Mesenchymal stem cell (in vitro differentiated cells and primary cell): Measurements from ENCODE around the gene DSC2. TPM values are rescaled to one million over a fixed set of nuclear protein-coding genes. Genes with fewer than 3 reads are reported as not detected.

Experiments used
- DNase-seq: peaks from one replicate; pipeline ENCODE4 v3.0.0-alpha.2; 2013
- H2AFZ ChIP-seq: one replicate; pipeline ENCODE4 v1.6.1; 2013; ENCODE audit warnings: low read depth, mild to moderate bottlenecking, control low read depth, inconsistent platforms, low read length, moderate library complexity
- H2AK5ac ChIP-seq: 2 replicates; pipeline ENCODE4 v1.6.1; 2013; ENCODE audit warnings: low read length, moderate library complexity, mild to moderate bottlenecking, inconsistent platforms; ENCODE audit not compliant: severe bottlenecking
- H2BK120ac ChIP-seq: one replicate; pipeline ENCODE4 v1.6.1; 2013; ENCODE audit warnings: low read depth, mild to moderate bottlenecking, inconsistent platforms, low read length, moderate library complexity
- H2BK12ac ChIP-seq, 2 experiments: one replicate each; pipeline ENCODE4 v1.6.1; 2013; ENCODE audit warnings: inconsistent platforms in 2 of 2, low read length in 2 of 2, mild to moderate bottlenecking in 2 of 2, moderate library complexity in 2 of 2, control low read depth in 1 of 2
- H2BK15ac ChIP-seq: one replicate; pipeline ENCODE4 v1.6.1; 2013; ENCODE audit warnings: mild to moderate bottlenecking, low read depth, inconsistent platforms; ENCODE audit not compliant: poor library complexity, severe bottlenecking
- H2BK5ac ChIP-seq: 2 replicates; pipeline ENCODE4 v1.6.1; 2013; ENCODE audit warnings: low read depth, mild to moderate bottlenecking, low read length, control low read depth, inconsistent platforms; ENCODE audit not compliant: poor library complexity, severe bottlenecking
- H3K14ac ChIP-seq, 2 experiments: one replicate each; pipeline ENCODE4 v1.6.1; 2013; ENCODE audit warnings: inconsistent platforms in 2 of 2, low read length in 2 of 2, control low read depth in 1 of 2, mild to moderate bottlenecking in 1 of 2, moderate library complexity in 1 of 2
- H3K18ac ChIP-seq, 2 experiments: one replicate each; pipeline ENCODE4 v1.6.1; 2013; ENCODE audit warnings: inconsistent platforms in 2 of 2, low read length in 2 of 2, control low read depth in 1 of 2, low read depth in 1 of 2, mild to moderate bottlenecking in 1 of 2
- H3K23ac ChIP-seq, 2 experiments: one replicate each; pipeline ENCODE4 v1.6.1; 2013; ENCODE audit warnings: inconsistent platforms in 2 of 2, low read length in 2 of 2, mild to moderate bottlenecking in 2 of 2, moderate library complexity in 2 of 2, control low read depth in 1 of 2
- H3K27ac ChIP-seq: 2 replicates; pipeline ENCODE4 v1.5.1; 2013; ENCODE audit warnings: mild to moderate bottlenecking, moderate library complexity, low read length, control low read depth, inconsistent platforms; ENCODE audit not compliant: poor library complexity, severe bottlenecking
- H3K27me3 ChIP-seq, 2 experiments: 2 replicates each; pipeline versions ENCODE4 v1.6.1 to v1.7.0; 2013; ENCODE audit warnings: low read length in 2 of 2, mild to moderate bottlenecking in 2 of 2, moderate library complexity in 2 of 2, control low read depth in 1 of 2, inconsistent platforms in 1 of 2; ENCODE audit not compliant: control insufficient read depth in 1 of 2, insufficient read depth in 1 of 2
- H3K36me3 ChIP-seq, 2 experiments: 2 replicates each; pipeline versions ENCODE4 v1.6.1 to v1.7.0; 2013; ENCODE audit warnings: low read length in 2 of 2, control low read depth in 1 of 2, inconsistent platforms in 1 of 2, low read depth in 1 of 2, mild to moderate bottlenecking in 1 of 2; ENCODE audit not compliant: insufficient read depth in 2 of 2, control insufficient read depth in 1 of 2
- H3K4ac ChIP-seq, 2 experiments: one replicate each; pipeline ENCODE4 v1.6.1; 2013; ENCODE audit warnings: inconsistent platforms in 2 of 2, low read length in 2 of 2, mild to moderate bottlenecking in 2 of 2, moderate library complexity in 2 of 2, control low read depth in 1 of 2, low read depth in 1 of 2
- H3K4me1 ChIP-seq: 2 replicates; pipeline ENCODE4 v1.6.1; 2013; ENCODE audit warnings: low read depth, low read length, control low read depth; ENCODE audit not compliant: control insufficient read depth, insufficient read depth
- H3K4me2 ChIP-seq: 2 replicates; pipeline ENCODE4 v1.6.1; 2013; ENCODE audit warnings: low read length, mild to moderate bottlenecking, inconsistent platforms; ENCODE audit not compliant: poor library complexity, severe bottlenecking
- H3K4me3 ChIP-seq, 2 experiments: 2 replicates each; pipeline versions ENCODE4 v1.5.1 to v1.7.0; 2013; ENCODE audit warnings: low read length in 2 of 2, mild to moderate bottlenecking in 2 of 2, control low read depth in 1 of 2, low read depth in 1 of 2; ENCODE audit not compliant: insufficient read depth in 1 of 2
- H3K79me1 ChIP-seq: replicated peaks from 2 replicates; pipeline ENCODE4 v1.6.1; 2013; ENCODE audit warnings: mild to moderate bottlenecking, control low read depth, low read length, inconsistent platforms; ENCODE audit not compliant: poor library complexity, severe bottlenecking
- H3K9ac ChIP-seq: 2 replicates; pipeline ENCODE4 v1.7.0; 2013; ENCODE audit warnings: mild to moderate bottlenecking, low read length, moderate library complexity
- H3K9me3 ChIP-seq: 2 replicates; pipeline ENCODE4 v1.7.0; 2013; ENCODE audit warnings: mild to moderate bottlenecking, low read length; ENCODE audit not compliant: control insufficient read depth
- H4K8ac ChIP-seq: one replicate; pipeline ENCODE4 v1.6.1; 2013; ENCODE audit warnings: inconsistent platforms, mild to moderate bottlenecking, low read length, moderate library complexity
- H4K91ac ChIP-seq: one replicate; pipeline ENCODE4 v1.6.1; 2013; ENCODE audit warnings: mild to moderate bottlenecking, low read length, inconsistent platforms
- WGBS: methylation state at CpG from one replicate; pipeline ENCODE4 v1.1.7; 2013; ENCODE audit warnings: mixed read lengths; 5-methylcytosine and 5-hydroxymethylcytosine counted together
- polyA plus RNA-seq, 2 experiments: library from polyadenylated mRNA; stranded (reverse); fragments of 200-250 nt; gene quantifications; one replicate each; pipeline ENCODE4 v1.2.3, GENCODE V29; 2013

The DSC2 gene
- 1.5 TPM for polyA plus RNA-seq (2013, experiment 1 of 2)
- 1.5 TPM for polyA plus RNA-seq (2013, experiment 2 of 2)

- Histone ChIP-seq H3K4me1 (peaks cover 7% of the 10 kb centered on the region), H3K4me2 (peak within 1 kb of the TSS; percentile 86), H3K4me3 (peak within 1 kb of the TSS in 1 of 2 experiments; percentile 89), H2BK120ac (peak within 1 kb of the TSS; percentile 34), H3K23ac (no peak within 1 kb of the TSS), H3K9ac (no peak within 1 kb of the TSS), H3K18ac (peak within 1 kb of the TSS; percentile 80 to 91), H3K79me1 (peaks cover 5% of the 10 kb centered on the region), H2BK15ac (peak within 1 kb of the TSS; percentile 94), H2BK12ac (peak within 1 kb of the TSS; percentile 11 to 84), H4K91ac (peak within 1 kb of the TSS; percentile 75), H4K8ac (peak within 1 kb of the TSS; percentile 54), H2BK5ac (peak within 1 kb of the TSS; percentile 57), H3K27ac (peak within 1 kb of the TSS; percentile 29), H3K4ac (peak within 1 kb of the TSS in 1 of 2 experiments; percentile 51), H3K9me3 (no peaks in the 10 kb centered on the region), H3K36me3 (no peaks in the 10 kb centered on the region), H3K14ac (peak within 1 kb of the TSS in 1 of 2 experiments; percentile 91), H2AFZ (peak within 1 kb of the TSS; percentile 82), H3K27me3 (peaks cover 0 to 29% of the 10 kb centered on the region in 2 experiments), H2AK5ac (no peak within 1 kb of the TSS)
- under 1% methylated on average over 37 of the region's 44 CpGs for WGBS
- peak; percentile 6 for DNase-seq
Measured at GRCh38 chr18:31102025-31102684, at the start of gene DSC2. Gene DSC2 (minus strand): TSS chr18:31102421. CDS start chr18:31101971, 450 bp downstream.

- no peak for DNase-seq
- no peak overlapping the region for H2BK12ac ChIP-seq
- no peaks in the 10 kb centered on the region for H3K4me1 ChIP-seq
- no peak overlapping the region for H3K23ac ChIP-seq
- no peak overlapping the region for H3K4me3 ChIP-seq
- no peaks in the 10 kb centered on the region for H3K79me1 ChIP-seq
- H3K36me3 ChIP-seq: no peaks in the 10 kb centered on the region
- no peak overlapping the region for H2BK15ac ChIP-seq
- no peak overlapping the region for H3K4me2 ChIP-seq
- H3K4ac ChIP-seq: no peak overlapping the region
- no peak overlapping the region for H2BK120ac ChIP-seq
- 81% methylated on average over 3 of the region's 3 CpGs for WGBS
- H2BK5ac ChIP-seq: no peak overlapping the region
- no peak overlapping the region for H2AK5ac ChIP-seq
- H3K9me3 ChIP-seq: no peaks in the 10 kb centered on the region
- H3K27ac ChIP-seq: no peak overlapping the region
- H2AFZ ChIP-seq: no peak overlapping the region
- H3K14ac ChIP-seq: no peak overlapping the region
- no peak overlapping the region for H4K8ac ChIP-seq
- no peaks in the 10 kb centered on the region for H3K27me3 ChIP-seq
- no peak overlapping the region for H3K18ac ChIP-seq
- H3K9ac ChIP-seq: no peak overlapping the region
- H4K91ac ChIP-seq: no peak overlapping the region
Measured at GRCh38 chr18:31149351-31149750, 47.1 kb upstream of the DSC2 start.

DNA sequence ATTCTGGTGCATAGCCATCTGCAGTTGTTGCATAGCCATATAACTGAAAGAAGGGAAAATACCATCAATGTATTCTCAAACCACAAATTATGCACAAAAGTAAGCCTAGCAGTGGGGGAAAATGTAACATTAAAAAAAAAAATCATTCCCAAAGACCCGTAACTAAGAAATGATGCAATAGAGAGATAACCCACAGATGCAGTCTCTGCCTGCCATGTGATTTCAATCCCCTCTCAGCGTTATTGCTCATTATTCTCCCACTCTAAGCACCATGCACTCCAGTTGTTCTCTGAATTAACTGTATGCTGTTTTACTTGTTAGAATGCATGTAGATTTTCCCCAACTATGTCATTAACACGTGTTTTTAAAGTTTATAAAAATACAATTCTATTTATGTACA lies 46.4 kb upstream of the DSC2 start:
- WGBS: 89% methylated on average over 2 of the region's 3 CpGs
- Histone ChIP-seq H3K9me3 (no peaks in the 10 kb centered on the region), H4K8ac (no peak overlapping the region), H3K9ac (no peak overlapping the region), H3K4me1 (no peaks in the 10 kb centered on the region), H3K27me3 (no peaks in the 10 kb centered on the region), H3K36me3 (no peaks in the 10 kb centered on the region), H4K91ac (no peak overlapping the region), H3K18ac (no peak overlapping the region), H2BK5ac (no peak overlapping the region), H3K79me1 (no peaks in the 10 kb centered on the region), H3K4me3 (no peak overlapping the region), H2AK5ac (no peak overlapping the region), H2BK15ac (no peak overlapping the region), H3K23ac (no peak overlapping the region), H3K4ac (no peak overlapping the region), H2BK120ac (no peak overlapping the region), H2AFZ (no peak overlapping the region), H2BK12ac (no peak overlapping the region), H3K4me2 (no peak overlapping the region), H3K27ac (no peak overlapping the region), H3K14ac (no peak overlapping the region)
- no peak for DNase-seq

GRCh38 chr18:31146809-31147208 lies 44.6 kb upstream of the DSC2 start:
- Histone ChIP-seq H2BK12ac (no peak overlapping the region), H3K9me3 (no peaks in the 10 kb centered on the region), H2BK5ac (no peak overlapping the region)

More at GRCh38 chr18:31146809-31147208, 44.6 kb upstream of the DSC2 start:
- Histone ChIP-seq H3K14ac (no peak overlapping the region), H4K91ac (no peak overlapping the region), H3K36me3 (no peaks in the 10 kb centered on the region), H3K4me2 (no peak overlapping the region), H2AK5ac (no peak overlapping the region), H3K18ac (no peak overlapping the region), H2BK120ac (no peak overlapping the region), H2AFZ (no peak overlapping the region), H3K23ac (no peak overlapping the region), H3K79me1 (no peaks in the 10 kb centered on the region), H3K4me3 (no peak overlapping the region), H3K4ac (no peak overlapping the region), H3K27me3 (no peaks in the 10 kb centered on the region), H2BK15ac (no peak overlapping the region), H4K8ac (no peak overlapping the region), H3K9ac (no peak overlapping the region), H3K27ac (no peak overlapping the region), H3K4me1 (no peaks in the 10 kb centered on the region)
- DNase-seq: no peak
